SU-DHL-6 (cell line): ENCODE results near the gene PRKN.

Experiments
- CTCF ChIP-seq: fragments of 200-600 bp; sonication (generic); IDR thresholded peaks from one replicate; pipeline ENCODE4 v1.5.1; 2017; ENCODE audit warnings: antibody characterized with exemption, mild to moderate bottlenecking, low read length, moderate library complexity; ENCODE audit not compliant: insufficient read depth, poor library complexity, severe bottlenecking
- EZH2phosphoT487 ChIP-seq: fragments of 200-600 bp; sonication (generic), shearing (Covaris generic); conservative IDR thresholded peaks from 2 replicates; pipeline ENCODE4 v1.6.1; 2018; ENCODE audit warnings: mild to moderate bottlenecking, antibody characterized with exemption, low read length, moderate library complexity, mixed read lengths

DNA sequence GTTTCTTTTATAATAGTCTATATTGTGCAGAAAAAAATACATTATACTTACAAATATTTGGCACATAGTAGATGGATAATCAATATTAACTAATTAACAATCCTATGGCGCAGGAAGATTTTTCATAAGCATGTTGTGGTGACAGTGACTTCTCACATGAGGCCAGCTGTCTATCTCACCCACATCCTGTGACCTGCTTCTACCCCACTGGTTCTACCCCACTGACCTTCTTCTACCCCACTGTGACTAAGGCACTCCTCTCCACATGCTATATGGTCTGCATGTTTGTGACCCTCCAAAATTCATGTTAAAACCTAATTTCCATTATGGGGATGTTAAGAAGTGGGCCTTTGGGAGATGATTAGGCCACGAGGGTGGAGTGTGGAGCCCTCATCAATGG lies 1058.9 kb downstream of the PRKN start:
- TF ChIP-seq CTCF: no peak
- no peak for TF ChIP-seq EZH2phosphoT487
